Measurements from ENCODE around the gene PHACTR1.

PHACTR1 gene

DNA sequence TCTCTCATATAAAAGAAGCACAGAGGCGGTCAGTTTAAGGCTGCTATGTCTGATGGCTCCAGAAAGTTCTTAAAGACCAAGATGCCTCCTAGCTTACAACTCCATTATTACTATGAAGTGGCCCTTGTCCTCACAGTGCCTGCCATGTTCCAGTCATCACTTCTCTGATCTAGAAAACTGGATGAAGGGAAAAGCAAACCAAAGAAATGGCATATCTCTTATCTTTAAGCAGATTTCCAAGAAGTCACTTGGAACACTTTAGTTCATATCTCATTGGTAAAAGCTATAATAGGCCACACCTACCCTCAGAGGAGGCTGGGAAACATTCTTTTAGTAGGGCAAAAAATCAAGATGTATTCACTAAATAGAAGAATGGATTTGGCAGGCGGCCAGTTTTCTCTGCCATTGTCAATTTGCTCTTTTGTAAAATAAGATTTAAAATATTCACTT is 322.2 kb downstream of the PHACTR1 start:
- no peak for DNase-seq

DNA sequence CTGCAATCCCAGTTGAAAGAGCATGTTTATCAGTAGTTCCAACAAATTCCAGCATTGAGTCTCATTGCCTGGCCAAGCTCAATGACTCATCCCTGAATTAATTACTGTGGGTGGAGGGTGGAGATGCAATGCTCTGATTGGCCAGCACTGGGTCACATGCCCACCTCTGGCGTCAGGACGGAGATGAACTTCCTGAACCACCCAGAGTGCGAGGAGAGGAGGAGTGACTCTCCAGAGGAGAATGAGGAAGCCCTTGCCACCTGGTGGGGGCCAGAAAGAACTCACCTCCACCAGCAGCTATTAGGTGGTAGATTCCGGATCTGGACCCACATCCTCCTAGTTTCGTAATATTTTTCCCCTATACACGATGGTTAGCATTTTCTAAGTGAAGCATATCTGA is 327.8 kb downstream of the PHACTR1 start:
- no peak for DNase-seq

DNA sequence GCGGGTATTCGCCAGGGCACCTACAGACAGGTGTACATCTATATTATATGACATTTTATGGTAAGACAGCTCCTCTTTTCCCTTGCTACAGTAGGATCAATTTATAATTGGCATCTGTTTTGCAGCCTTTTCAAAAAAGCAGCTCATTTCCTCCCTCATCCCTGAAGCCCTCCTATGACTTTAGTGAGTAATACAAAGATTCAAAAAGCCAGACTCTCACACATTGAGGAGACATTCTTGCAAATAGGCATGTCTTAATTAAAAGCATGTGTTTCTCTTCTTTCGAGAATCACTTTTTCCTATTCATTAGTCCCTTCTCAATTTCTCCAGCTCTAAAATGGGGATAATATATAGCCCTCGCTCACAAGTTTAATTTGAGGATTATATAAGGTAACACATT is 328.3 kb downstream of the PHACTR1 start:
- no peak for DNase-seq

DNA sequence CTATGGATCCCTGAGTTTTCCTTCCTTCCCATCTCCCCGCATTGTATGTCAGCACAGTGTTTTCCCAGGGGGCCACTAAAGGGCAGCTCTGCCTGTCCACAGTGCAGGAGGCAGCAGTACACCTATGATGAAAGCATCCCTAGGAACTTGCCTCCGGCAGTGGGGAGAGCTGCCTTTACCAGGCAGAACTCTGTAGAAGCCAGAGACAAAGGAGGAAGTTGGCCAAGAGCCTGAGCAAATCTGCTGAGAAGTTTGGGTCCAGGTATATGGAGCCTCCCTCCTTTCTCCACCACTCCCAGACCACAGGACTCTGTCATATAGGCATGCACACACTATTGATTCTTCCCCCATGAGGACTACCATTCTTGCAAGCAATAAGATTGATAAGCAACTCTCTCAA is 329.1 kb downstream of the PHACTR1 start:
- no peak for DNase-seq

- DNase-seq: no peak
These were observed 329.5 kb downstream of the PHACTR1 start for GRCh38 chr6:13046084-13046483.

GRCh38 chr6:13048113-13048512 is 331.5 kb downstream of the PHACTR1 start:
- DNase-seq: no peak

- no peak for DNase-seq
These were observed 333.2 kb downstream of the PHACTR1 start for GRCh38 chr6:13049666-13050254.

DNA sequence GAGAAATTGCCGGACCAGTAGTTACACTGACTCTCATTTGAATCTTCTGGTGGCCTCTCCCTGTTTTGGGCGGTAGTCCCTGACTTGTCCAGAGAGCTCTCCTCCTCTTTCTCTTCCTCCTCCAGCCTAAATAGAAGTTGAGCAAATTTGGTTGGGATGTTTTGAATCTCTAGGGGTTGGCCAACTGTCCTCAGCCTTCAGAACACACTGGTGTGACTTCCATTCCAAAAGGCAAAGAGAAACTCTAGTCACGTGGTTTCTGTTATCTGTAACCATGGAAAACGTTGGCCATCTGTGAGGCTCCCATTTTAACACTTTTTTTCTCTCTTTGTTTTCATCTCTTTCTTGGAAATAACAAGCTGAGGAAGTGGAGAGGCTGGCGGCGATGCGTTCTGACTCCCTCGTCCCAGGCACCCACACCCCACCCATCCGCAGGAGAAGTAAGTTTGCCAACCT is 336.5 kb downstream of the PHACTR1 start:
- no peak for DNase-seq

GRCh38 chr6:13058051-13058450 is 341.5 kb downstream of the PHACTR1 start:
- no peak for DNase-seq

DNA sequence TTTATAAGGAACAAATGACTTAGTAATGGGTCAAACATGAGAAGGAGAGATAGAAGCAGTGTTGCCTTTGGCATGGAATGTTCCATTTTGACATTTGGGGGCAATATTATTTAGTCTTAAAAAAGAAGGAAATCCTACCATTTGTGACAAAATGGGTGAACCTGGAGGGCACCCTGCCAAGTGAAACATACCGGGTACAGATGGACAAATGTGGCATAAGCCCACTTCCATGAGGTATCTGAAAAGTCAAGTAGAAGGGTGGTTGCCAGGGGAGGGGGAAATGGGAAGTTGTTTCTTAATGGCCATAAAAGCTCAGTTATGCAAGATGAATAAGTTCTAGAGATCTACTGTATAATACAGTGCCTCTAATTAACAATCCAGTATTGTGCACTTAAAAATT is 342.5 kb downstream of the PHACTR1 start:
- no peak for DNase-seq

DNA sequence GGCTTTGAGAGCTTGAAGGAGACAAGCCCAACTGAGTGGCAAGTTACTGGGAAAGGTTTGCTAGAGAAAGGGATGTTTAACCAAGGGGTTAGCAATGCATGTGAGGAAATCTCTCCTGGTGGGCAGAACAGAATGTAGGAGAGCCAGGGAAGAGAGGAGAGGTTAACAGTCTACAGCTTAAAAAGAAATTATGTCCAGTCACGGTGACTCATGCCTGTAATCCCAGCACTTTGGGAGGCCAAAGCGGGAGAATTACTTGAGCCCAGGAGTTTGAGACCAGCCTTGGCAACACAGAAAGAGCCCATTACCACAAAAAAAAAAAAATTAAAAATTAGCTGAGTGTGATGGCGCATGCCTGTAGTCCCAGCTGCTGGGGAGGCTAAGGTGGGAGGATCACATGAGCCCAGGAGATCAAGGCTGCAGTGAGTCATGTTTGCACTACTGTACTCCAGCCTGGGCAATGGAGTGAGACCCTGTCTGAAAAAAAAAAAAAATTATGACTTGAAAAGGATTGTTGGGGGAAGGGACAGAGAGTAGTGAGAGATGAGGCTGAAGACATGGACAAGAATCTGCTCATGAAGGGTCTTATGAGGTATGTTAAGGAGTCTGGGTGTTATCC is 346.8 kb downstream of the PHACTR1 start:
- no peak for DNase-seq

- DNase-seq: no peak
These were observed 349.0 kb downstream of the PHACTR1 start for GRCh38 chr6:13065581-13065980.

DNA sequence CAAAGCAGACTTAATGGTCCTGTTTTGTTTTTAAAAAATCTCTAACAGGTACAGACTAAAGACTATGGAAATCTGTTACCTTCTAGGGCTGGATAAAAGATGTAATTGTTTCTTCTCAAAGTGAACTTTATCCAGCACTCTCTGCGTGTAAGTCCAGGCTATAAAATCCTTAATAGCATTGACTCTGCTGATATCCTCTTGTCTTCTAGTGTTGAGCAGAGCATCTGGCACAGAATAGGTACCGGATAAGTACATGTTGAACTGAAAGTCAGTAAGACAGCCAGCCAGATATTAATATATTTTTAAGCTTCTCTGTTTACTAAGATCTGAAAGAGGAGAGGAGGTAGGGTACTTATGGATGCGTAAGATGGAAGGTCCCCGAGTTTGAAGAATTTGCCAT is 349.5 kb downstream of the PHACTR1 start:
- DNase-seq: no peak

- no peak for DNase-seq
These were observed 350.3 kb downstream of the PHACTR1 start for GRCh38 chr6:13066820-13067219.

GRCh38 chr6:13068586-13069210 is 352.1 kb downstream of the PHACTR1 start:
- no peak for DNase-seq

- DNase-seq: no peak
These were observed 355.2 kb downstream of the PHACTR1 start for GRCh38 chr6:13071550-13072345.

DNA sequence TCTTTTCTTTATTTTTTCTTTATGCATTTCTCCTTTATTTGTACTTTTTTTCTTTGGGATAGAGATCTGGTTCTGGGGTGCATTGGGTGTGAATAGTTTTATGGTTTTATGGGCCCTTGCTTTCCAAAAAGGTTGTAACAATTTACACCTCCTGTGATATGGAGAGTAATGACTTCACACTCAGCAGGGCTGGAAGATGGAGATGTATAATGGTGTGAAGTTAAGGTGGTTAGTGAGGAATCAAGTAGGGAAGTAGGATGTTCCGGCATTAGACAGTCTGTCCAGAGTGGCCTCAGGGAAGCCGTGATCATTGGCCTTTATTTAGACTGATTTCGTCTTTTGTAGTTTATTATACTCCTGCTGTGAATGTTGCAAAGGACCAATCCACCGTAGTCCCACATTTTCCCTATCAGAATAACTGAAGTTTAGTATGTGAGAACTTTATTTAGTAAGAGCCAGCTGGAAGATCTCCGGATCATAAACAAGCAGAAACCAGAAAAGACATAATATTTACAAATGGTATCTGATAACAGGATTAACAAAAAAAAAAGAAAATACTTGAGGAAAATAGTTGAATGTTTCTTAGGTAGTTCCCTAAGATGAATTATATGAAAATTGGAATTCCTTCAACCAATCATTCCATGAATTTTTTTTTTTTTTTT is 356.2 kb downstream of the PHACTR1 start:
- no peak for DNase-seq

DNA sequence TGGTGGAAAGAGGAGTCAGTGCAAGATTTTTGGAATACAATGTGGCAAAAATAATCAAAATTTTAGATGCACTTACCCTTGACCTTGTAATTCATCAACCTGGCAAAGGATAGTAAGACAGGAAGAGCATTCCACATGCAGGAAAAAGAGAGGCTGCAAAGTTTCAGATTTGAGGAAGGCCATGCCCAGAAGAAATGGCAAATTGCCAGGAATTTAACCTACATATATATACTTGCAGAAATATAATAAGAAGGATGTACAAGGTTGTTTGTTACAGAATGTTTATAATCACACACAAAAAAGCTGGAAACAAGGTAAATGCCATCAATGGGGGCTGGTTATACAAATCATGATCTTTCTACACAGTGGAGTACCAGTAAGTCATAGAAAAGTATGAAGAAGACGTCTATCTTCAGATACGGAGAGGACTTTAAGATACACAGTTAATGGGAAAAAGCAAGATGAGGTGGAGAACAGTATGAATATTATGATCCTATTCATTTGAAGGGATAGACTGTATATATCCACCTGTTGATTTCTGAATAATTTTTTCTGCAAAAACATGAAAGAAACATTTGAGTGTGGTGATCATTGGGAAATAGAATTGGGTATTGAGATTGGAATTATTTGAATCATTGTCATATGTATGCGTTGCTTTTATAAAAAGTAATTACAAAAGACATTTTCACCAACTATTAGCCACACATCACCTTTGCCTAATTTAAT is 358.0 kb downstream of the PHACTR1 start:
- no peak for DNase-seq

DNA sequence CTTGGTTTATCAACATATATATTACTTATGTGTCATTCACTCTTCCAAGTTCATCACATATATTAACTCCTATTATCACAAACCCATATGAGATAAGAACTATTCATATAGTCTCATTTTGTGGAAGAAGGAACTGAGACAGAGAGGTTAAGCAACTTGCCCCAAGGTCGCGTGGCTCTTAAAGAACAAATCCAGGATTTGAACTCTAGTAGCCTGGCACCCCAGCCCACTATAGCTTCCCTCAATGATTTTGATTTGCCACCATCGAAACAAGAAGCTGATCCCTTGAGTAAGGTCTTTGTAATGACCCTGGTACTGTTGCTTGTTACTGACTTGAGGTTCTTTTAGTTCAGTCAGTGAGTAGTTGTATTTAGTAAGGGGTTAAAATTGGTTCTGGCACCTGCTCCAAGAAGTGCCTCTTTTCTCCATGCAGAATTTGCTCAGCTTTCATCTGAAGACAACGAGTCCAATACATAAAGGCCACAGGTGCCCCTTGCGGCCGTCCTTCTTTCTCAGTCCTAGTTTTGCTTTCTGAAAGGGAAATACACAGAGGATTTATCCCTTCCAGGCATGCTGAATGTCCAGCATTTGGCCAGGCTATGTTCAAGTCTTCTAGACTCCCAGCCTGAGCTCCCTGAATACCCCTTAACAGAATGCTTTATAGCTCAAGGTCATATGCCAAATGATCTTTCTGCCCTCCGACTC is 358.7 kb downstream of the PHACTR1 start:
- DNase-seq: no peak

- no peak for DNase-seq
These were observed 360.0 kb downstream of the PHACTR1 start for GRCh38 chr6:13076575-13076974.

DNA sequence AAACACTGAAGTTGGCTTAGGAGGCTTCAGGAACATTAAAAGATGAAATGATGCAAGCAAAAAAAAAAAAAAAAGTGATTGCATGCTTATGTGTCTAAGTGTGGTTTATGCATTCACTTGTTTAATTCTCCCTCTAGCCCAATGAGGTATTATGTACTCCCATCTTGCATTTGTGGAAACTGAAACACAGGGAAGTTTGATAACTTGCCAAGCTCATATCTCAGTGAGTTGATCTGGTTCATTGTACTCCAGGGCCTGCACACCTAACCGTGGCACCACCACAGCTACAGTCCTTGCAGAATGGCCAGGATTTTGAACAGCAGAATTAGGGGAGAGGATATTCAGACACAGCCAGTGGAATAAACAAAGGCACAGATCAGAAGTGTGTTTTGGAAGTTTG is 360.6 kb downstream of the PHACTR1 start:
- DNase-seq: no peak
